ENCODE data around the gene CFAP298.

Gene CFAP298

GRCh38 chr21:32599091-32599490 lies 13.1 kb downstream of the CFAP298 start:
- no peak for DNase-seq (ENCODE audit: low spot score)

- DNase-seq (ENCODE audit: low spot score), result no peak
Measured at GRCh38 chr21:32597205-32597604, 15.0 kb downstream of the CFAP298 start.

- DNase-seq (ENCODE audit: low spot score), result no peak
Measured at GRCh38 chr21:32595431-32595830, 16.7 kb downstream of the CFAP298 start.

GRCh38 chr21:32593690-32594089 lies 18.5 kb downstream of the CFAP298 start:
- DNase-seq (ENCODE audit: low spot score), result no peak

GRCh38 chr21:32592929-32593502 lies 19.2 kb downstream of the CFAP298 start:
- no peak for DNase-seq (ENCODE audit: low spot score)

GRCh38 chr21:32590130-32590529 lies 22.0 kb downstream of the CFAP298 start:
- no peak for DNase-seq (ENCODE audit: low spot score)

- DNase-seq (ENCODE audit: low spot score), result no peak
Measured at GRCh38 chr21:32587651-32588050, 24.5 kb downstream of the CFAP298 start.

- no peak for DNase-seq (ENCODE audit: low spot score)
Measured at GRCh38 chr21:32587120-32587519, 25.1 kb downstream of the CFAP298 start.

- no peak for DNase-seq (ENCODE audit: low spot score)
Measured at GRCh38 chr21:32585970-32586369, 26.2 kb downstream of the CFAP298 start.

GRCh38 chr21:32585042-32585710 lies 27.0 kb downstream of the CFAP298 start, which contains the start of gene TCP10L:
Gene TCP10L, minus strand, starts transcription at chr21:32585523. Its CDS starts 1,219 bp downstream, at chr21:32584304.
- DNase-seq (ENCODE audit: low spot score), result no peak

- no peak for DNase-seq (ENCODE audit: low spot score)
Measured at GRCh38 chr21:32584472-32584871, 27.7 kb downstream of the CFAP298 start.

- DNase-seq (ENCODE audit: low spot score), result no peak
Measured at GRCh38 chr21:32581732-32582131, 30.4 kb downstream of the CFAP298 start.

GRCh38 chr21:32580949-32581348 lies 31.2 kb downstream of the CFAP298 start:
- DNase-seq (ENCODE audit: low spot score), result no peak

GRCh38 chr21:32578107-32578691 lies 34.0 kb downstream of the CFAP298 start:
- no peak for DNase-seq (ENCODE audit: low spot score)

- no peak for DNase-seq (ENCODE audit: low spot score)
Measured at GRCh38 chr21:32576011-32576410, 36.2 kb downstream of the CFAP298 start.

- no peak for DNase-seq (ENCODE audit: low spot score)
Measured at GRCh38 chr21:32574946-32575925, 36.9 kb downstream of the CFAP298 start.

- no peak for DNase-seq (ENCODE audit: low spot score)
Measured at GRCh38 chr21:32572574-32573420, 39.4 kb downstream of the CFAP298 start.

GRCh38 chr21:32570456-32570855 lies 41.7 kb downstream of the CFAP298 start:
- no peak for DNase-seq (ENCODE audit: low spot score)

- peak; percentile 73 for DNase-seq (ENCODE audit: low spot score)
Measured at GRCh38 chr21:32569261-32570230, 42.6 kb downstream of the CFAP298 start.

GRCh38 chr21:32567626-32568025 lies 44.6 kb downstream of the CFAP298 start:
- DNase-seq (ENCODE audit: low spot score), result no peak
